GM21528 (cell line): ENCODE measurements around the gene ABHD17B.
A peak's percentile ranks its signal among the peaks of the same experiment; 100 is the strongest.

Experiments used
- ATAC-seq: cut with Tn5 transposase; IDR thresholded peaks from one replicate; pipeline ENCODE4 v1.9.1; 2021; ENCODE audit warnings: mild to moderate bottlenecking, moderate library complexity; ENCODE audit not compliant: unreplicated experiment, low FRiP score

Gene ABHD17B

DNA sequence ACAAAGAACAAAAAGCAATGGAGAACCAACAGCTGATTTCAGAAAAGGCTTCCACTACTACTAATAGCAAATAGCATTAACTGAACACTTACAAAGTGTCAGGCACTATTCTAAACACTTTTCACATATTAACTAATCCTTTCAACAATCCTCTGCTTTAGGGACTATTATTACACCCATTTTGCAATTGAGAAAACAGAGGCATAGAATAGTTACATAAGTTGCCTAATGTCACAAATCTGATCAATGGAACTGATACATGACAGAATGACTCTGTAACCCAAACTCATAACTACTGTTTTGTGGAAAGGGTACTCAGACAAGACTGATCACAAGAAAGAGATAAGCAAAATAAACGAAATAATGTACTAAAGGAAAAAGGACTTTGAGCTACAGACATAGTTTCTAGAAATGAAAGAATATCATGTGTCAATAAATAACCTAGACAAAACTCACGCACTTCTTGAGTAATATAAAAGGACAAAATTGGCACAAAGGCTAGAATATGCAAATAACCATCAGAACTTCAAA, 31.3 kb downstream of the ABHD17B start:
- no peak for ATAC-seq

DNA sequence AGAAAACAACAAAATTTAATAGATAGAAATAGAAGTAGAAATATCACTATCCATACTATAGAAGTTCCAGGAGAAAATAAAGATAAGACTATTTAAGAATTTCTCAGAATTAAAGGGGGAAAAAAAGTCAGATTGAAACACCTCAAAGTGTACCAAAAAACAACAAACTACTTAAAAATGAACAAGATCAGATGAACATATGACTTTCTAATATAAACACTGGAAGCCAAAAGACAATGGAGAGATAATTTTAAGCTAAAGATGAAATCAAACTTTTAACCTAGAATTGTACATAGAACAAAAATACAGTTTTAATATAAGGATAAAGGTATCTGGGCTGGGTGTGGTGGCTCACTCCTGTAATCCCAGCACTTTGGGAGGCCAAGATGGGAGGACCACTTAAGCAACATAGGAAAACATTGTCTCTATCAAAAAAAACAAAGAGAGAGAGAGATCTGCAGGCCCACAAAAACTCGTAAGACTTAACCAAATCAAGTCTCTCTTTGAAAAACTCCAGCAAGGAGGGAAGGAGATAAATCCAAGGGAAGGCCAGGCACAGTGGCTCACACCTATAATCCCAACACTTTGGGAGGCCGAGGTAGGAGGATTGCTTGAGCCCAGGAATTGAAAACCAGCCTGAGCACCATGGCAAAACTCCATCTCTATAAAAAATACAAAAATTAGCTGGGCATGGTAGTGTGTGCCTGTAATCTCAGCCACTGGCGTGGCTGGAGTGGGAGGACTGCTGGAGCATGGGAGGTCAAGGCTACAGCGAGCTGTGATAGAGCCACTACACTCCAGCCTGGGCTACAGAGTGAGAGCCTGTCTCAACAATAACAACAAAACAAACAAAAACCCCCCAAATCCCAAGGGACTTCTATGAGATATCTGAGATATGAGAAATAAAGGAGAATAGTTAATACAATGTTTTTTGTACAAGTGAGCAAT, 32.4 kb downstream of the ABHD17B start:
- no peak for ATAC-seq

DNA sequence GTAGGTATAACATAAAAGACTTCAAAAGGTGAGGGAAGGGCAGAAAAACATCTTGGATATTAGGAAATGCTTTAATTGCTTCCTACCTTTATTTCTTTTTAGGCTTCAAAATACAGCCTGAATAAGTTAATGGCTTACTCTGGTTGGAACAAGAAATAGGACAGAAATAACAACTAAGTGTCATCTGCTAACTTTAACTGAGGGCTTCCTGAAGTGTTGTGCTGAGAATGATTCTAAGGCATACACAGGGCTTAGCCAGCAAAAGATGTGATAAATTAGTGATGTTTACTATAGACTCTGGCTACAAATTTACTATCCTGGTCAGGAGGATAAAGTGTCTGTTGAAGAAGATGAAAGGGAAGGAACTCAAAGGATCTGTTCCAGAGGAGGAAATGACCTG, 34.2 kb downstream of the ABHD17B start:
- no peak for ATAC-seq

DNA sequence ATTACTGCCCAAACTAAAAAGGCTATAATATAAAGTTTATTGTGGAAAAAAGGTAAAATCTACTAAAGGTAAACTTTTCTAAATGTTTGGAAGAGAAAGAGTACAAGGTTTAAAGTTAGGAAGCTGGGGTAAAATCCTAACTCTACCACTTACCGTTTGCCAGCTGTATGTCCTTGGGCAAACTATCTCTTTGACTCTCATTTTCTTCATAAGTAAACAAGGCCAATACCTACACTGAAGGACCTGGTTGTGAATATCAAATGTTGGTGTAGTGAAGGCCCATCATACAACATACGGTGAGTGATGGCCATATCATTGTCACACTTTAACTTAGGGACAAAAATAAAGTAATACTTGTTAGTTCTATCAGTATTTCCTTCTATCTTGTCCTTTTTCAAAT, 34.9 kb downstream of the ABHD17B start:
- no peak for ATAC-seq

DNA sequence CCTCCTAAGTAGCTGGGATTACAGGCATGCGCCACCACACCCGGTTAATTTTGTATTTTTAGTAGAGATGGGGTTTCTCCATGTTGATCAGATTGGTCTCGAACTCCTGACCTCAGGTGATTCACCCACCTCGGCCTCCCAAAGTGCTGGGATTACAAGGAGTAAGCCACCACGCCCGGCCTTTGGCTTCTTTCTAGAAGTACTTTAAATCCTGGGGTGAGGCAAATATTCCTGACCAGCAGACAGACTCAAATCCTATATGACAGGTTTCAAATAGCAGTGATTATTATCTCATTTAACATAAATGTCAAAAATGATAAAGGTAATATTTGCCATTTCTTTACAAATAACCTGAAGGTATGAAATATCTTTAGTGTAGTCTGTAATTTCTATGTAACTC, 35.6 kb downstream of the ABHD17B start:
- no peak for ATAC-seq

DNA sequence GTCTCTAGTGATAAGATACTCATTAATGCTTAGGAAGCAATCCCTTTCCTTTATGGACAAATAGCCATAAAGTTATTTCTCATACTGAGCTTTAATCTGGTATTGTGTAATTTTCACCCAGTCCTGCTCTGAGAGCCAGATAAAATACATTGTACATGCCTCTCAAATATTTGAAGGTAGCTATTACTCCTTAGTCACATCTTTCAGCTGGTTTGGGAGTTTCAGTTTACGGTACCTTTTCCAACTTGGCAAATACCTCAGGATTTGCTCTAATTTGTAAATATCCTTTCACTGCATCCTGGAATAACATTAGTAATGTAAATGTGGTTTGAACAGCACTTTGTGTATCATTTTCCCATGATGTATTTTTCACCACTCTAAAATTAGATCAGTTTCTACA, 47.4 kb downstream of the ABHD17B start:
- ATAC-seq = no peak

DNA sequence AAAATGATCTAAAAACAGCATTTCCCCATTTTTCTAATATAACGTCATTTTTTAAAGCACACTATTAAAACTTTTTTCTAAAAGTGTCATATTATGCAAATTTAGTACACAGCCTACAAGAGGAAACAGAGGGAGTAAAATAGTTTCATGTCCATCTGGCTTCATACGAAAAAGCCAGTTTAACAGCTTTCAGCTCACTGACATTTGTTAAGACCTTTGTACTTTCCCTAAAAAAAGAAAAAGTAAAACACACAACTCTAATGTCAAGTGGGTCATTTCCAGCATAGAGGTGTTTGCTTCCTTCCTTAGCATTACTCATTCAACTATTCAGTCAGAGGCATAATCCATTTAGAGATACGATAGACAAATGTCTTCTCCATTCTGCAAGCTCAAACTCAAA, 49.4 kb downstream of the ABHD17B start:
- ATAC-seq = no peak

DNA sequence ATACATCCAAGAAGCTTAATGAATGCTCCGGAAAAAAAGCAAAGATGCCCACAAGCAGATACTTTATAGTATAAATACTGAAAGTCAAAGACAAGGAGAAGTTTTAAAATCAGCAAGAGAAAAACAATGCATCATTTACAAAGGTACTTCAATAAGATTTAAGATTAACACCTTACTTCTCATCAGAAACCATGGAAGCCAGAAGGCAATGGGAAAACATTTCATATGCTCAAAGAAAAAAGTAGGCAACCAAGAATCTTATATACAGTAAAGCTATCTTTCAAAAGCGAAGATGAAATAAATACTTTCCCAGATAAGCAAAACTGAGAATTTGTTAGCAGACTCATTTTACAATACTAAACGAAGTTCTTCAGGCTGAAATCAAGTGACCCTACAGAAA, 51.1 kb downstream of the ABHD17B start:
- ATAC-seq = no peak

DNA sequence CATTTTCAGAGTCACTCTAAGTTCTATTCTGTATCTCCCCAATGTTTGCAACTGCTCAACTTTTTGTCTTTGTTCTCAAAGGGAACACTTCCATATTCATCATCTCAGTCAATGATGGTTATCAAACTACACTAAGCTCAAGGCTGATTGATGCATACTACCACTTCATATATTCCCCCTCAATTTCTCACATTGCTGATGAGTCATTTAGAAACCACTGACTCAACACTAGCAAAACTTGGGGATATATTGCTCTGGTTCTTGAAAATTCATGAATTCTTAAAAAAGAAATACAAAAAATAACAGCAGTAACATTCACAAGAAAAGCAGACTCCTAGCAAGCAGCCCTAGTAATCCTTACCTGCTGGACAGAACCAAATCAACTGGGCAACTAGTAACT, 52.2 kb downstream of the ABHD17B start:
- peak; percentile 73 for ATAC-seq

DNA sequence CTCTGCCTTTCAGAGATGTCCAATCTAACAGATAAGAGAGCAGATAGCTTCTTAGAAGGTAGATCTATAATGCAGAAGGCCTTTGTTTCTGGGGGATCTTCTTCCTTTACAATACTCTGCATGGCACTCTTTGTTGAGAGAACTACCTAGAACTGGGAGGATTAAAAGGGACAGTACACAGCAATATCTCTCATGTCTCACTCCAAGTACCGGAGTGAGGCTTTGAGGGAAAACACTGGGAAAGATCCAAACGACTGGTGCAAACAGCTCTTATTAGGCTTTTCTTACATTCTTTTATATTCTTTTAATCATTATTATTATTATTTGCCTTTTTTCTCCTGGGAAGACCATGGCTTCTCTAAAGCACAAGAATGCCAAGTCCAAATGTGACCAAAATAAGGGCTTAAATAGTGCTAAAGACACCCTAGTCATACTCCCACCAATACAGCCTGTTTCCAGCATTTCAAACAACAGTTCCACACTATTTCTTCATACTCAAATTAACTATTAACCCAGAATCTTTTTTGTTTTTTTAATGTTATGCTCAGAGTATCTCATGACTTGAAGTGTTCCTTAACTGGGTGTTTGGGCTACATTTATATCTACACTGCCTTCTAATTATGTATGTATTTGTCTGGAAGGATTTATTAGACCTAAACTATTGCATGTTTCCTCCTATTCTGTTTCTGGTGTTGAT, 52.7 kb downstream of the ABHD17B start:
- no peak for ATAC-seq

DNA sequence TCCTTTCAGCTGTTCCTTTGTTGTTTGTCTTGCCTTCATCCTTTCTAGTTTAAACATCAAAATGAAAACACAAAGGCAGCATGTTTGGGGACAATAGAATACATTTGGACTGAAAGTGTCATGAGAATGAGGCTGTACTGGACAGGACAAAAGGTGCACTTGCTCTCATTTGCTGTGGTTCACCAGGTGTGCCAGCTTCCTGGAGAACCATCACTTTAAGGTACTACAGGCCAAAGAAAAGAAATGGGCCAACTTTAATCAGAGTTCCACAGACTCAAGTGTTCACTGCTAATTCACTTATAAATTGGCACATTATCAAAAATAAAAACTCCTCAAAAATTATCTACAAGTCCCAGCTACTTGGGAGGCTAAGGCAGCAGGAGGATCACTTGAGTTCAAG, 53.8 kb downstream of the ABHD17B start:
- no peak for ATAC-seq

DNA sequence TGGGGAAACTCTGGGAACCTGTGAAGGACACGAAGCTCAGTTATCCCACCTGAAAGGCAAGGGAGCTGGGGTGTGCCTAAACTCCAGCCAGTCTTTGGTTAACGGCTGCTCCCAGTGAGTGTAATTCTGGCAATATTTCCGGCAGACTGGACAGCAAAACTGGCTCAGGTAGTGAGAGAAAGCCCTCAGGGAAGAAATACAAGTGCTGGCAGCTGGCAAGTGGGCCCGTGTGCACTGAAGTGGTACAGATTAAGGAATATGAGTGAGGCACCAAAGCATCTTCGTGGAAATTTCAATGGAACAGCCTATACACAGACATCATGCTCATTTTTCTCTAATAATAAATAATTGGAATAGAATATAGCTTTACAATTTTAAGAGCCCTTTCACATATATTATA, 56.2 kb downstream of the ABHD17B start:
- no peak for ATAC-seq

DNA sequence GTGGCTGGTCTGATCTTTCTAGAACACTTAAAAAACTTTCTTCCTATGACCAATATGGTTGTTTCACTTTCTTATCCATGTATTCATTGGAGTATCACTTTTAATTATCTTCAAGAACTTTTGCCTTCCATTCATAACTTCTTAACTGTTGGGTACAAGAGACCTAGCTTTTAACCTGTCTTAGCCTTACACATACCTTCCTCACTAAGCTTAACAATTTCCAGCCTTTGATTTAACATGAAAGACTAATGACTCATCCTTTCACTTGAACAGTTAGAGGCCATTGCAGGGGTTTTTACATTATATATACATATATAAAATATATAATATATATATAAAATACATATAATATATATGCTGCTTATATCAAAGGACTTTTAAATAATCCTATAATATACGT, 57.9 kb downstream of the ABHD17B start:
- ATAC-seq = no peak

DNA sequence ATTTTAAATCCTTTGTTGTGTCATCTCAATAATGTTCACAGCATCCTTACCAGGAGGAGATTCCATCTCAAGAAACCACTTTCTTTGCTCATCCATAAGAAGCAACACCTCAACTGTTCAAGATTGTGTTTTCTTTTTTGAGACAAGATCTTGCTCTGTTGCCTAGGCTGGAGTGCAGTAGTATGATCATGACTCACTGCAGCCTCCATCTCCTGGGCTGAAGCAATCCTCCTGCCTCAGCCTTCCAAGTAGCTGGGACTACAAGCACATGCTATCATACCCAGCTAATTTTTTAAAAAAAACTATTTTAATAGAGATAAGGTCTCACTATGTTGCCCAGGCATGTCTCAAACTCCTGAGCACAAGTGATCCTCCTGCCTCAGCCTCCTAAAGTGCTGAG, 60.0 kb downstream of the ABHD17B start:
- no peak for ATAC-seq

DNA sequence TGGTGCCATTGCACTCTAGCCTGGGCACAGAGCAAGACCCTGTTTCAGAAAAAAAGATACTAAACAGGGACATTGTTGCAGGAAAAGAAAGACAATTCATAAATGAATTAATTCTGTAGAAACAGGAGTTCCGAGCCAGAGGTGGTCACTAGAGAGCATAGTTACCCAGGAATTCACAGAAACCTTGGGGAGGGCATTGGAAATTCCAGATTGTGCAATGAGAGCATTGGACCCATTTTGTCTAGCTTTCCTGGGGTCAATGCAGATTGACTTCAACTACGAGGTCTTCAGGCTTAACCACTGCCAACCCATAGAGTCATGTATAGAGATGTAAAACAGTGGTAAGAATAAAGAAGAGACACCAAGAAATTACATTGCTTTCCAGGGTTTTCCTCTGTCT, 63.1 kb downstream of the ABHD17B start:
- ATAC-seq = no peak

DNA sequence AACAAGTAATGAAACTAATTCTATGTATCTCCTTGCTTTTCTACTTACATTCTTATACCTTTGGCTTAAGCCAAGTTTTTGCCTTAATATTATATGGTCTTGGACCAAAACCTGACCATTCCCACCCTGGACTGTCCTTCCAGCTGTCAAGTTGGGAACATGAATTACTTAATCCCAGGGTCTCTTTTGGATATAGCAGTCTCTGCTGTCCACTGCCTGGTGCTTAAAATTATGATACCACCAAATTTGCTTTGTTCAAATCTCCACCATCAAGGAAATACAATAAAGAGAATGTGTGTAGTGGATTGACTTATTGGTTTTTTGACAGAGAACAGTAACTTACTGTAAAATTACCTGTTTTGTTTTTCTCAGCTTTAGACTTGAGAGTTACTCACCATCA, 66.2 kb downstream of the ABHD17B start:
- no peak for ATAC-seq

DNA sequence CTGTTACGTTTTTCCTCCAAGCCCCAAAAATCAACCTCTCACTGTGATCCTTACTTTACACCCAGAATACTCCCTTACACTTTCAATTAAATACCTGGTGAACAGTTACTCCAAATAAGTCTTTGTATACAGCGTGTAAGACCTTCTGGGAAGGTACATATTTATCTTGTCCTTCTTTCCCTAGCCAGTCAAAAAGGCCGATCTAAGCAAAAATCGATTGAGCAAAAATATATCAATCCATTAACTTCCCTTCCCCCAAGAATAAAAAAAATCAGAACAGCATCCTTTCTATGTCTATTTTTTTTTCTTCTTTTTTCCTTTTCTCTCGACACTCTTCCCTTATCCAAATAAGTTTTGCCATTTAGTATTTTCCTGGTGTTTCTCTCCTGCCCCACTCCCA, 71.3 kb downstream of the ABHD17B start:
- no peak for ATAC-seq

DNA sequence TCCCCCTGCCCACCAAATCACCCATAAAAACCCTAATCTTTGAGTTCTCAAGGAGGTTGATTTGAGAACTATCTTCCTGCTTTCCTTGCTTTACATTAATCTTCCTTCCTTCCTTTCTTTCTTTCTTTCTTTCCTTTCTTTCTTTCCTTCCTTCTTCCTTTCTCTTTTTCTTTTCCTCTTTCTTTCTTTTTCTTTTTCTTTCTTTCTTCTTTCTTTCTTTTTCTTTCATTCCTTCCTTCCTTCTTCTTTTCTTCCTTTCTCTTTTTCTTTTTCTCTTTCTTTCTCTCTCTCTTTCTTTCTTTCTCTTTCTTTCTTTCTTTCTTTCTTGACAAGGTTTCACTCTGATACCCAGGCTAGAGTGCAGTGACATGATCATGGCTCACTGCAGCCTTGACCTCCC, 75.4 kb downstream of the ABHD17B start:
- no peak for ATAC-seq

DNA sequence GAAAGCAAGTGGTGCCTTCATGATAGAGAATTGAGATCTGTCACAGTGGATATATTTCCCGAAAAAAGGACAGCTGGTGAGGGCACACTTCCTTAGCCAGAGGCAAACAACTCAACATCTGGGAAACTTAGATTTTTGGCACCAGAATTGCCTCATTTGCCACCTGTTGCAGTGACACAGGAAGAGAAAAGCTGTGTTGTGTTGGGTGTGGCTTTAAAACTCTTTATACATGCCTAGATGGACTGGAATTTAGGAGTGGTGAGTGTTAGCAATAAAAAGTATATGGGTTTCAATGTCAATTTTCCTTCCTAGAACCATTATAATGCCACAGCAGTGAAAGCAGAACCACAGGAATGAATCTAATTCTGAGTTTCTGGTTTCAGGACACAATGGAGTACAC, 80.1 kb downstream of the ABHD17B start:
- no peak for ATAC-seq

DNA sequence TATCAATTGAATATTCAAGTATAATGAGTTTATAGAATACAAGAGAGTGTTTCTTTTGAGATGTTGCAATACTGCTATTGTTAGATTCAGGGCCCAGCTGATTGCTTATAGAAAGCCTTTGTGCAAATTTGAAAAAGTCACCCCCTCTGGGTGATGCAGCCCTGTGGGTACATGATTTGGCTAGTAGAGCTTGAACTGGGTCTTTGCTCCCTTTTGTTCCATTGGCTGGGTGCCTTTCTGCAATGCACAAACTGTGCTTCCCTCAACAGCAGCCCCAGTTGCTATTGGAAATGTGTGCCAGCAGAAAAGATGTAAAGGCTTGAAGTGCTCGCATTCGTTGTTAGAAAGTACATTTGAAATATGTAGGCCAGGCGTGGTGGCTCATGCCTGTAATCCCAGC, 80.8 kb downstream of the ABHD17B start:
- no peak for ATAC-seq

DNA sequence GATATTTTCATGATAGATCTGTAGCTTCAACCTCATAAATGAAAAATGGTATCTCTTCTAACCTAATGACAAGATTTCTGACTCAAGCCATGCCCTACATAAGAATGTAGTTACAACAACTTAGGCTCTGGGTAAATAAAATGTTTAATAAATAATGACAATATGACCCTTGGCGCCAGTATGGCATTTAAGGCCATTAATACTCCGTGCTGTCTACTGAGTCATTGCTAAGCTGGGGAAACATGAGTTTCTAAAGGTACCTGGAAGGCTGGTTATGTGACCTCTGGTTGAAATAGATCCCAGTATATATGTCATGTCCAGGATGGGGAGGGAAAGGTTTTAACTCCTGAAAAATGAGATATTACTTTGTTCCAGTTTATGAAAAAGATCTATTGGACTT, 84.7 kb downstream of the ABHD17B start:
- ATAC-seq = no peak

DNA sequence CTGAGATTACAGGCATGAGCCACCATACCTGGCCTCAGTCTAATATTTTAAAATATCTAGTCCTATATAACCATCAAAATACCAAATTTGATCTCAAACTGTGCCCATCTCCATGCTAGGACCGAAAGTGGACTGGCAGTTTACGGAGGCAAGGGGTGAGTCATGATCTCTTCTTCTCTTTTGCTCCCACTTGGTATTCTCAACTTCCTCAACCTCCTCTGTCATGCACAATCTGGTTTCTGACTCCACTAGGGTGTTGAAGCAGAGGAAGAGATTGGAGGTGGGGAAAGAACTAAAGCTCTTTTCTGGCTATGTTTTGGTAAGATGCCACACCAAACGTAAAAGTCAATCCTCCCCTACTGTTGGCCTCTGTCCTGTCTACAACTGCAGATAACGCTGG, 86.7 kb downstream of the ABHD17B start:
- no peak for ATAC-seq
